Measurements from ENCODE around the gene SERPINA12. TPM values are rescaled to one million over a fixed set of nuclear protein-coding genes. Genes with fewer than 3 reads are reported as not detected.

The SERPINA12 gene
- total and polyA plus RNA-seq, 2 of the 13 experiments (the other 11 are each of a cell fraction or from before 2014, with no cell fraction given): 0.08 TPM; not detected in 1

- TF ChIP-seq ZNF234 (CRISPR knock-in tag; conservative IDR thresholded peaks at IDR 0.05): no peak
- no peak for TF ChIP-seq ZNF235 (CRISPR knock-in tag; IDR thresholded peaks at IDR 0.05; ENCODE audit: borderline replicate concordance)
- no peak for TF ChIP-seq SCMH1 (CRISPR knock-in tag; IDR thresholded peaks at IDR 0.05; ENCODE audit: borderline replicate concordance)
- no peak for TF ChIP-seq CHD4 (IDR thresholded peaks at IDR 0.05; ENCODE audit: borderline replicate concordance, low read length)
- no peak for TF ChIP-seq ZNF232 (CRISPR knock-in tag; IDR thresholded peaks at IDR 0.05; ENCODE audit: borderline replicate concordance)
- TF ChIP-seq DPF2 (CRISPR knock-in tag; IDR thresholded peaks at IDR 0.05; ENCODE audit: borderline replicate concordance, low read depth): no peak
Measured at GRCh38 chr14:94466706-94467370, 42.4 kb downstream of the SERPINA12 start (continued).

GRCh38 chr14:94465042-94465441 lies 44.2 kb downstream of the SERPINA12 start:
- Histone ChIP-seq H4K20me1 (ENCODE audit: insufficient read depth, low read length) (no peaks in the 10 kb centered on the region), H3K4me2 (ENCODE audit: low read depth, low read length) (peak overlapping the region; percentile 15), H3K79me2 (ENCODE audit: insufficient read depth, low read length) (no peaks in the 10 kb centered on the region), H3K4me1 (ENCODE audit: insufficient read depth, low read length) (peaks cover 75% of the 10 kb centered on the region), H3K9ac (ENCODE audit: insufficient read depth, low read depth, low read length) (no peak overlapping the region), H3K9me3 (ENCODE audit: low read length) (no peaks in the 10 kb centered on the region), H2AFZ (ENCODE audit: low read length) (no peak overlapping the region), H3K27ac (ENCODE audit: extremely low read length, insufficient read depth, low read length) (peak overlapping the region; percentile 5), H3K4me3 (replicated peaks in 1 of 3; ENCODE audit: insufficient read depth in 1 of 3, low read depth in 2 of 3, low read length in 3 of 3) (no peak overlapping the region), H3K36me3 (replicated peaks in 1 of 2; ENCODE audit: control insufficient read depth in 1 of 2, insufficient read depth in 2 of 2, low read length in 2 of 2) (no peaks in the 10 kb centered on the region), H3K27me3 (ENCODE audit: control insufficient read depth in 1 of 2, insufficient read depth in 2 of 2, low read length in 2 of 2) (no peaks in the 10 kb centered on the region)
- no TSS peak for BruUV-seq (replicated peaks)
- intact Hi-C loops (cut with micrococcal nuclease; ENCODE audit: unreplicated experiment): no loop called here
- ATAC-seq (0 out of 3 replicates have a peak, but pooled peaks have one; percentile 13), DNase-seq (ENCODE audit: low spot score) (no peak), FAIRE-seq (no peak)
- POLR2A ChIA-PET: interaction anchor here (0.7 to 1.8 kb wide), 4 partner anchors 13 to 147 kb away, joined by 3 to 13 read pairs (median 4); partner anchors contain the start of genes SERPINA11 and SERPINA3
- in situ Hi-C loops (cut with HindIII; ENCODE audit: extremely low pct_ligation_motif_present, low pct_unique_long_range_greater_than_20kb): no loop called here
- 87% methylated on average over 4 of the region's 5 CpGs for WGBS (ENCODE audit: low lambda C conversion rate)
- CTCF ChIA-PET (ENCODE audit: low intra/inter-chr PET ratio, low total read pairs): no interaction called here
- TF ChIP-seq PBX3 (CRISPR knock-in tag; IDR thresholded peaks at IDR 0.05; ENCODE audit: borderline replicate concordance) (no peak), ZSCAN5A (CRISPR knock-in tag; IDR thresholded peaks at IDR 0.05; ENCODE audit: borderline replicate concordance) (no peak), FOXC1 (CRISPR knock-in tag; IDR thresholded peaks at IDR 0.05; ENCODE audit: borderline replicate concordance) (no peak), ETV5 (CRISPR knock-in tag; IDR thresholded peaks at IDR 0.05; ENCODE audit: borderline replicate concordance) (peak; percentile 78), SMAD3 (CRISPR knock-in tag; IDR thresholded peaks at IDR 0.05) (0 out of 2 replicates have a peak, but pooled peaks have one; percentile 5), ZNF777 (CRISPR knock-in tag; IDR thresholded peaks at IDR 0.05) (0 out of 2 replicates have a peak, but pooled peaks have one; percentile 6), ZNF543 (CRISPR knock-in tag; IDR thresholded peaks at IDR 0.05) (no peak), MIXL1 (CRISPR knock-in tag; IDR thresholded peaks at IDR 0.05) (0 out of 2 replicates have a peak, but pooled peaks have one; percentile 24)
- TF ChIP-seq, protein P1, sequence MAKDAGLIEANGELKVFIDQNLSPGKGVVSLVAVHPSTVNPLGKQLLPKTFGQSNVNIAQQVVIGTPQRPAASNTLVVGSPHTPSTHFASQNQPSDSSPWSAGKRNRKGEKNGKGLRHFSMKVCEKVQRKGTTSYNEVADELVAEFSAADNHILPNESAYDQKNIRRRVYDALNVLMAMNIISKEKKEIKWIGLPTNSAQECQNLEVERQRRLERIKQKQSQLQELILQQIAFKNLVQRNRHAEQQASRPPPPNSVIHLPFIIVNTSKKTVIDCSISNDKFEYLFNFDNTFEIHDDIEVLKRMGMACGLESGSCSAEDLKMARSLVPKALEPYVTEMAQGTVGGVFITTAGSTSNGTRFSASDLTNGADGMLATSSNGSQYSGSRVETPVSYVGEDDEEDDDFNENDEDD (CRISPR knock-in tag; IDR thresholded peaks at IDR 0.05; ENCODE audit: borderline replicate concordance): no peak
- TF ChIP-seq, protein P2, sequence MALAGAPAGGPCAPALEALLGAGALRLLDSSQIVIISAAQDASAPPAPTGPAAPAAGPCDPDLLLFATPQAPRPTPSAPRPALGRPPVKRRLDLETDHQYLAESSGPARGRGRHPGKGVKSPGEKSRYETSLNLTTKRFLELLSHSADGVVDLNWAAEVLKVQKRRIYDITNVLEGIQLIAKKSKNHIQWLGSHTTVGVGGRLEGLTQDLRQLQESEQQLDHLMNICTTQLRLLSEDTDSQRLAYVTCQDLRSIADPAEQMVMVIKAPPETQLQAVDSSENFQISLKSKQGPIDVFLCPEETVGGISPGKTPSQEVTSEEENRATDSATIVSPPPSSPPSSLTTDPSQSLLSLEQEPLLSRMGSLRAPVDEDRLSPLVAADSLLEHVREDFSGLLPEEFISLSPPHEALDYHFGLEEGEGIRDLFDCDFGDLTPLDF (CRISPR knock-in tag; IDR thresholded peaks at IDR 0.05): no peak
- TF ChIP-seq, protein P3, sequence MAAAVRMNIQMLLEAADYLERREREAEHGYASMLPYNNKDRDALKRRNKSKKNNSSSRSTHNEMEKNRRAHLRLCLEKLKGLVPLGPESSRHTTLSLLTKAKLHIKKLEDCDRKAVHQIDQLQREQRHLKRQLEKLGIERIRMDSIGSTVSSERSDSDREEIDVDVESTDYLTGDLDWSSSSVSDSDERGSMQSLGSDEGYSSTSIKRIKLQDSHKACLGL (CRISPR knock-in tag; IDR thresholded peaks at IDR 0.05): no peak

Data from HepG2 (cell line).